GM04504 (cell line): ENCODE results near the gene PSENEN.
"Not testable (repeated sequence)": the region's sequence is repeated elsewhere in the genome, so short reads cannot be mapped to it uniquely, and the experiment has no call there.

Source experiments
- DNase-seq: peaks from one replicate; pipeline ENCODE4 v3.0.0-alpha.2; 2012; ENCODE audit warnings: low read depth

The PSENEN gene

GRCh38 chr19:35751839-35752745, 6.6 kb downstream of the PSENEN start:
- no peak for DNase-seq

DNA sequence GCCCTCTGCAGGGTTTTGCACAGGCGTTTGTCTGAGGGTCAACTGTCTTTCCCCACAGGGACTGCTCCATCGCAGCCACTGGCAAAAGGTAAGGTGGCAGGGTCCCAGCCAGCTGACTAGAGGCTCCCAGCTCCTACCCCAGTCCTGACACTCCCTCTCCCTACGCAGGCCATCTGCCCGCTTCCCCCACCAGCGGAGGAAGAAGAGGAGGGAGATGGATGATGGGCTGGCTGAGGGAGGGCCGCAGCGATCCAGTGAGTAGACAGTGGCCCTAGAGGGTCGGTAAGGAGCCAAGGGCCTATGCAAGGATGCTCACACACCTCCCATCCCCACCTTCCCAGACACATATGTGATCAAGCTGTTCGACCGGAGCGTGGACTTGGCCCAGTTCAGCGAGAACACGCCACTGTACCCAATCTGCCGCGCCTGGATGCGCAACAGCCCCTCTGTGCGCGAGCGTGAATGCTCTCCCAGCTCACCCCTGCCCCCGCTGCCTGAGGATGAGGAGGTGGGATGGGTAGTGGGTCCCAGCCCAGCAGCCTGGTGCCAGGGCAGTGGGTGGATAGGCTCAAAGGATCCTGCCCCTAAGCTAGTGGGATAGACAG, 7.4 kb downstream of the PSENEN start:
- no peak for DNase-seq

- DNase-seq, result no peak
These were observed 8.4 kb downstream of the PSENEN start for GRCh38 chr19:35753634-35754369.

GRCh38 chr19:35754370-35755130, 9.1 kb downstream of the PSENEN start:
- DNase-seq, result no peak

- no peak for DNase-seq
These were observed 9.7 kb downstream of the PSENEN start for GRCh38 chr19:35755131-35755549.

- no peak for DNase-seq
These were observed 10.3 kb downstream of the PSENEN start for GRCh38 chr19:35755550-35756376.

- no peak for DNase-seq
These were observed 11.2 kb downstream of the PSENEN start, which contains the start of gene HSPB6 for GRCh38 chr19:35756377-35757230. TSS of gene HSPB6 (minus strand) at chr19:35757029. CDS start at chr19:35757008, 21 bp downstream.

- peak; percentile 77 for DNase-seq
These were observed 11.8 kb downstream of the PSENEN start for GRCh38 chr19:35757231-35757748.

DNA sequence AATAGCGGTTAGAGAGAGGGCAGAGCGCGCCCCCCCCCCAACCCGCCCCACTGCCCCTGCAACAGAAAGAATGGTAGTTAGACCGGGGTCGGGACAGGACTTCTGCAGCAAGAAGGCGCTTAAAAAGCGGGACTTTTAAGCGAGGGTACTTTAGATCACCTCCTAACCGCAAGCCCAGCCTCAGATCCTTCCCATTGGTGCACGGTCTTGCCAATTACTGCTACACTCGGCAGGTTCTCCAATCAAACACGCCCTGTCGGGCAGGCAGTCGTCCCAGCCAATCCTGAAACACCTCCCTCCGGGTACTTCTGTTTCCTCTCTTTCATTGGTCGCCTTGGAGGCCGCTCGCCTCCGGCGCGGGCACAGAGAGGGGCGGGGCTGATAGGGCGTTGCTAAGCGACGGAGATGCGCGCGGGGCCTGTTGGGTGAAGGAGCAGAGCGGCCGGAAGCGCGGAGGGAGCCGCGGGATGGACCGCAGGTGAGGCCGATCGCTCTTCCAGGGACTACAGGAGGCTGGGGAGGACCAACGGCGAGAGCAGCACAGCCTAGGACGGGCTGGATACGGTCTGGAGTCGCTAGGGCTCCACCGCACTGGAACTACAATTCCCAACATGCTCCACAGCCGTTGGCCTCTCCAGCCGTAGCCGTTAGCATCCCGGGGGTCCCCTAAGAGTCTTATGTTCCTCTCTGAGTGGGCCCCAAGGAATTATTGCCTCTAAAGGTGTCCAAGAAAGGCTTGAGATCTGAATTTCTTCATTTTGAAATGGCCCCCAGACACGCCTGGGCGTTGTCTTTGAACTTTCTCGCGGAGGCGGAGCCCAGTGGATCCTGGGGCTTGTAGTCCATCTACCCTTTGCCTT, 12.5 kb downstream of the PSENEN start, which contains the start of gene PROSER3:
Gene PROSER3 (plus strand): TSS at position 428 of the 860 bp plus-strand sequence. CDS start 40 bp downstream, at position 468.
- DNase-seq, result peak; percentile 99

DNA sequence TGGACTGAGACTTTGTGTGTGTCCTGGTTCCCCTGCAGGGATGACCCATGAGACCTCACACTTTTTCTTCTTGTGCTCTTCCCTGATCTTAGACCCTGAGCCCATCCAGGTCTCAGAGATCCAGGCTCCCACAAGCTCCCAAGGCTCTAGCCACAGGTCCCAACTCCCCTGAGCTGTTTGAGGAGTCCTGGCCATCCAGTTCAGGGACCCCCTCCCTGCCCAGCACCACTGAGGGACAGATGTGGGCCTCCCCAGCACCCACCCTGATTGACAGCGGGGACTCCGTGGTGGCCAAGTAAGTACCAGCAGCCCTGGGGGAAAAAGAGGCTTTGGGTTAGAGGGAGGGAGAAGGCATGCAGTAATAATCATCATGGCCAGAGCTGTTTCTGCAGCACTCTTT, 14.2 kb downstream of the PSENEN start:
- no peak for DNase-seq

DNA sequence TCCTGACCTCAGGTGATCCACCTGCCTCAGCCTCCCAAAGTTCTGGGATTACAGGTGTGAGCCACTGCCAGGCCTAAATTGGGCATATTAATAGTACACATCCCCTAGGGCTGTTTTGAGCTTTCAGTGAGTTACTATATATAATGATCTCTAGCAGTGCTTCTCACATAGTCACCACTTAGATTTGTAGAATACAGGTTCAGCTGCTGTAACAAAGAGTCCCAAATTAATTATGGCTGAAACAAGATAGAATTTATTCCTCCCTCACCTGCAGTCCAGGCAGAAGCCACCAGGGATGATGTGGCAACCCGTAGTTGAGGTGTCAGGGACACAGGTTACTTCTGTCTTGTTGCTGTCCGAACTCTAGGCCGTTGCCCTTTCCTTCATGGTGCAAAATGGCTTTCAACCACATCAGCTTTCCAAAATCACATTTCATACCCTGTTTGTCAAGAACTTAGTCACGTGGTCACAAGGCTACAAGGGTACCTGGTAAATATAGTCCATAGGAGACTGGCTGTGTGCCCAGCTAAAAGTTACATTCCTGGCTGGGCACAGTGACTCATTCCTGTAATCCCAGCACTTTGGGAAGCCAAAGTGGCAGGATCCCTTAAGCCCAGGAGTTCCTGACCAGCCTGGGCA, 15.4 kb downstream of the PSENEN start:
- no peak for DNase-seq

DNA sequence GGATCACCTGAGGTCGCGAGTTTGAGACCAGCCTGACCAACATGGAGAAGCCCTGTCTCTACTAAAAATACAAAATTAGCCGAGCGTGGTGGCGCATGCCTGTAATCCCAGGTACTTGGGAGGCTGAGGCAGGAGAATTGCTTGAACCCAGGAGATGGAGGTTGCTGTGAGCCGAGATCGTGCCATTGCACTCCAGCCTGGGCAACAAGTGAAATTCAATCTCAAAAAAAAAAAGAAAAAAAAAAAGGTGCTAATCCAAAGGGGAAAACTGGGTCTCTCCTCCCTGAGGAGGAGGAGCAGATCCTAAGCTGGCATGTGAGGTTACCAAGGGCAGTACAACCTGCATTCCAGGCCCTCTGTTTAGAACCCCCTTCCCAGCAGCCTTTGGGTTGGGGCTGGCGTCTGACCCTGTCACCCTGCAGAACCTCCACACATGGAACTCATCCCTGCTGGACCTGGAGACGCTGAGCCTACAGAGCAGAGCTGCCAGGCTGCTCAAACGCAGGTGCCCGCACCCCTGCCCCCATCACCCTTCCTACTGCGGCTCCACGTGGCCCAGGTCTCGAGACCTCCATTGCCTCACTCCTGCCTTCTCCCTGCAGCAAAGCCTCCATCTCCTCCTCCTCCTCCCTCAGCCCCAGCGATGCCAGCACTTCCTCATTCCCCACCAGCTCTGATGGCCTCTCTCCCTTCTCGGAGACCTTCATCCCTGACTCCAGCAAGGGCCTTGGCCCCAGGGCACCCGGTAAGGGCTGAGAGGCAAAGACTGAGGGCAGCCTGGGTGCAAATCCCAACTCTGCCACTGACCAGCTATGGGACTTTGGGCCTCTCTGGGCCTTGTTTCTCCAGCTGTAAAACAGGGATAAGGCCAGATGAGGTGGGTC, 19.2 kb downstream of the PSENEN start:
- DNase-seq, result no peak

- DNase-seq, result no peak
These were observed 21.2 kb downstream of the PSENEN start for GRCh38 chr19:35766571-35767104.

DNA sequence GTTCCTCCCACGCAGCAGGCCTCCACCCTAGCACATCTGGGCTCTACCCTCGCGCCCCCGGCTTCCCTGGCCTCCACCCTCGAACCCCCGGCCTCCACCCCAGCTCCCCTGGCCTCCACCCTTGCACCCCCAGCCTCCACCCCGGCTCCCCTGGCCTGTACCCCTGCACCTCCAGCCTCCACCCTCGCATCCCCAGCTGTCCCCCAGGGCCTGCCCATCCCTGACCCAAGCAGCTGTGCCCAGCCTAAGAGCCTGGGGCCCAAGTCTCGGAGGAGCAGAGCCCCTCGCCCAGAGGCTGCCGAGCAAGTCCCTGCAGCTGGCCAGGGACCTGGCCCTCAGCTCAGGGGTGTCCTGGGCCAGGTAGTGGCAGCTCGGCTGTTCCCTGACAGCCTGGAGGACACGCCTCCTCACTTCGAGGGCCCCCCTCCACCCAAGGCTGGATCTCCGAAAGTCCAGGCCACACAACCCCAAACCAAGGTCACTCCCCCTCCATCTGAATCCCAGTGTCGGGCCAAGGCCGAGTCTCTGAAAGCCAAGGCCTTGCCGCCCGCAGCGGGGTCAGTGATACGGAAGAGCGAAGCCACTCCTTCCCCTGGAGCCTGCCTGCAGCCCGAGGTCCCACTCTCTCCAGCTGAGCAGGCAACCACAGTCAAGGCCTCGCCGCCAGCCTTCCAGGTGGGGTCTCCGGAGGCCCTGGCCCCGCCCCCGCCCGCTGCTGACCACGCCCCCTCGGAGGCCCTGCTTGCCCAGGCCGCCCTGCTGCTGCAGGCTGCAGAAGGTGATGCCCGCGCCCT, 22.0 kb downstream of the PSENEN start:
- DNase-seq, result no peak

DNA sequence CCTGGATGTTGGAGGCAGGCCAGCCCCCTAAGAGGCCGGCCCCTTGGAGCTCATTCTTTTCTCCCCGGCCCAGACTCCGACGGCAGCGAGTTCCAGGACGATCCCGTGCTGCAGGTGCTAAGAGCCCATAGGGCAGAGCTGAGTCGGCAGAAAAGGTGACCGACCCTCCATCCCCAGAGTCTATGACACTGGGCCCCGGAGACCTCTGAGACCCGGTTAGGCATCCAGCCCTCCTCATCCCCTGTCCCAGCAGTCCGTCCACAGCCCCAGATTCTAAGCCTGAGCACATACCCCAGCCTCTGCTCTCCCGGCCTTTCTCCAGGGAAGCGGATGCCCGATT, 22.6 kb downstream of the PSENEN start:
- no peak for DNase-seq

DNA sequence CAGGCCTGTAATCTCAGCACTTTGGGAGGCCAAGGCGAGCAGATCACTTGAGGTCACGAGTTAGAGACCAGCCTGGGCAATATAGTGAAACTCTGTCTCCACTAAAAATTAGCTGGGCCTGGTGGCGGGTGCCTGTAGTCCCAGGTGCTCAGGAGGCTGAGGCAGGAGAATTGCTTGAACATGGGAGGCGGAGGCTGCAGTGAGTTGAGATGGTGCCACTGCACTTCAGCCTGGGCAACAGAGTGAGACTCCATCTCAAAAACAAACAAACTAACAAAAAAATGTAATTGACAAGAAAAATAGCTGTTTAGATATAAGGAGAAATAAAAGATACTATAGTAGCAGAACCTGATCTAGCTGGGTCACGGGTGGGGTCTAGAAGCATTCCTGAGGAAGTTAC, 26.9 kb downstream of the PSENEN start:
- DNase-seq, result not testable (repeated sequence)
